ENCODE data around the gene ZNF805.
A peak's percentile ranks its signal among the peaks of the same experiment; 100 is the strongest.
"Not testable (repeated sequence)": the region's sequence is repeated elsewhere in the genome, so short reads cannot be mapped to it uniquely, and the experiment has no call there.

ZNF805 gene

DNA sequence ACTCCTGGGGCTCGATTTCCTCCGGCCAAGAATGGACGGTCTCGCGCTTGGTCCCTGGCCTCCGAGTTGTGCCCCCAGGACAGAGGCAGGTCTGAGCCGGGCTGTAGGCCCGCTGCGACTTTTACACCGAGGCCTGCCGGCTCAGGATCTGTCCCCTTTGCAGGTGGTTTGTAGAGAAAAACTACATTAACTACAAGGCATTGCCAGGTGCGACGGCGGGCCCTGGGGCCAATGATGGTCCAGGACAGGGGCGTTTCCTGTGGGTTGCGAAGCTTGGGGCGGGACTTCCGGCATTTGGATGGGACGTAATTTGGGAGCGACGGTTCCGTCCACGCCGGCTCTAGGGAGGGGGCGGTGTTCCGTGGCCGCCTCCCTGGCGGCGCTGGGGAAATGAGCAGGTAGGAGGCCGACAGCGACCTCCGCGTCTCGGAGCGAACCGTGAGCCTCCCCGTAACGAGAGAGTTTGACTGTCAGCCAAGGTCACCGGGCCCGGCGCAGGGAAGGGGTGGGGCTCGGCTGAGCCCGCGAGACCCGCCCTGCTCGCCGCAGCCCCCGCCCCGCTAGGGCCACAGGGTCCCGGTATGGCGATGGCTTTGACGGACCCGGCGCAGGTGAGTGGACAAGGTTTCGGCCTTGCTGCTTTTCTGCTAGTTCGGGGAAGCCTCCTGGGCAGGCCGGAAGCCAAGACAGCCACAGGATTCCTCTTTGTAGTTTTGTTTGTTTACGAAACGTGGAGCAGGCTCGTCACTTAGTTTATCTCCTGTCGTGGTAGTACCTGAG is at the start of gene ZNF805:
TSS of gene ZNF805 (plus strand) at position 322 of the 780 bp plus-strand sequence. CDS start at position 582, 260 bp downstream.
- peak; percentile 95 to 96 for DNase-seq

DNA sequence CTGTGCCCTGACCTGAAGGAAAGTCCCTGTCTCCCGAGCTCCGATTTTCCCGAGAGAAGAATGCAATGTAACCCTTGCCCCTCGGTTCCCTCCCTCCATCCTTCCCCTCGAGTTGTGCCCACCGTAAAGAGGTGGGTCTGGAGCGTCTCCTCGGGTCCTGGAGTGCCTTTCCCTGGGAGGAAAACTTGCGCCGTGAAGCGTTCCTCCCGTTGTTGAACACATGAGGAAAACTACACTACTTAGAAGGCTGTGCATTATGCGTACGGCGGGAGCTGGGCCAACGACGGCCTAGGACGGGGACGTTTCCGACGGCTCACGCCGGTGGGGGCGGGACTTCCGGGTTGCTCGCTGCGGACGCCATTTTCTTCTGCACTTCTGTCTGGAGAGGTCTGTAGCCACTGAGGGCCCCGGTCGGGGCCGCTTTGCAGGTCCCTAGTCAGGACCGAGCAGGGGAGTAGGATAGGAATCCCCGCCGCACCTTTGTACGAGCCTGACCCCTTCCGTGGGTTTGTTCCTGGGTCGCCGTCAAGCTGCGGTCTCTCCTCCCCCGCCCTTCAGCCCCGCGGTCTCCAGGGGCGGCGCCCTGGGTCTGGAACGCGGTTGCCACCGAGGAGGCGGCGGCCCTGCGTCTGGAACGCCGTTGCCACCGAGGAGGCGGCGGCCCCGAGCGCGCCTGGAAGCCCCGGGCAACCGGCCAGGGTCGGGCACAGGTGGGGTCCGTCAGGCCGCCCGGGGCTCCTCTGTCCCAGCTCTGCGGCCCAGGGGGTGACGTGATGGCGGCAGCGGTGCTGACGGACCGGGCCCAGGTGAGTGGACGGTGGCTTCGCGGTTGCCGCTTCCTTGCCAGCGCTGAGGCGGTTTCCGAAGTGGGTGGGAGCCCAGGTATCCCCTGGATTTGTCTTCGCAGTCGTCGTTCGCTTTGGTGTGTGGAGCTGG is 49.0 kb upstream of the ZNF805 start, which contains the start of gene ZNF264:
TSS of gene ZNF264 (plus strand) at position 360 of the 936 bp plus-strand sequence. CDS start at position 774, 414 bp downstream.
- peak; percentile 85 to 88 for DNase-seq

DNA sequence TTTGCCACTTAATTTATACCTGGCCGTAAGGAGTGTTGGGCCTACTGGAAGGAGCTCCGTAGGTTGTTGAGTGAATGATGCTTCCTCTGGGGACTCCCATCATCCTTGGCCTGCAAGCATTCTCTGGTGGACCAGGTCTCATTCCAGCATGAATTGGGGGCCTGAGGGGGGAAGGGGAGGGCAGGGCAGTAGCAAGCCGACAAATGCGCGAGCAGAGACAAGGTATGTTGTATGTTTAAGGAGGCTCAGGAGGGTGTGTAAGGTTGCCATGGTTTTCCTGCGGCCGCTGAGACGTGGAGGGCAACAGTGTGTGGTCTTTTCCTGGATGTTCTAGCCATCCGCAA is 48.4 kb upstream of the ZNF805 start:
- DNase-seq: no peak

- DNase-seq: no peak
Measured at GRCh38 chr19:57192993-57193392, 47.4 kb upstream of the ZNF805 start.

DNA sequence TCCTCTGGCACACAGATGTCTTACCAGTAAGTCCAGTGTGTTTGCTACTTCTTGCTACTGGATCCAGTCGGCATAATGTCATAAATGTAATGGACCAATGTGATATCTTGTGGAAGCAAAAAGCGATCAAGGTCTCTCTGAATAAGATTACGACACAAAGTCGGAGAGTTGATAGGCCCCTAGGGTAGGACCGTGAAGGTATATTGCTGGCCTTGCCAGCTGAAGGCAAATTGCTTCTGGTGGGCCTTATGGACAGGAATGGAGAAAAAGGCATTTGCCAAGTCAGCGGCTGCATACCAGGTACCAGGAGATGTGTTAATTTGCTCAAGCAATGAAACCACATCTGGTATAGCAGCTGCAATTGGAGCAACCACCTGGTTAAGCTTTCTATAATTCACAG is 42.6 kb upstream of the ZNF805 start:
- not testable (repeated sequence) for DNase-seq

DNA sequence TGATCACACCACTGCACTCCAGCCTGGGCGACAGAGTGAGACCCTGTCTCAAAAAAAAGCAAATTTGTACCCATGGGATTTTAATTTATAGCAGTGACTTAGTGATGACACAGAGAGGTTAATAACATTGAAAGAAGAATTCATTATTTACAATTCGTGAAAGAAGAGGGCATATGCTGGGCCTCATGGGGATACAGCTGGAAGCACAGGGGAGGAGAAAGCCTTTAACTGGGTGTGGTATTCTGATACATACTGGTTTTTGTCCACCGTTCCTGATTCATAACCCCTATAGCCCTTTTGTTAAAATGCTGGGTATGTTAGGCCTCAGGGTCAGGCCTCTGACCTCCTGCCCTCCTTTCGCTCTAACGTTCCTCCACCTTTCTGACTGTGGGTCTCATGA is 38.3 kb upstream of the ZNF805 start:
- DNase-seq: no peak

- no peak for DNase-seq
Measured at GRCh38 chr19:57210381-57210780, 30.1 kb upstream of the ZNF805 start.

DNA sequence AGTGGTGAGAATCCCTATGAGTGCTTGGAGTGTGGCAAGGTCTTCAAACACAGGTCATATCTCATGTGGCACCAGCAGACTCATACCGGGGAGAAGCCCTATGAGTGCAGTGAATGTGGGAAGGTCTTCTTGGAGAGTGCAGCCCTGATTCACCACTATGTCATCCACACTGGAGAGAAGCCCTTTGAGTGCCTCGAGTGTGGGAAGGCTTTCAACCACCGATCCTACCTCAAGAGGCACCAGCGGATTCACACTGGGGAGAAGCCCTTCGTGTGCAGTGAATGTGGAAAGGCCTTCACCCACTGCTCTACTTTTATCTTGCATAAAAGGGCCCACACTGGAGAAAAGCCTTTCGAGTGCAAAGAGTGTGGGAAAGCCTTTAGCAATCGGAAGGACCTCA is 28.3 kb upstream of the ZNF805 start:
- DNase-seq: no peak

DNA sequence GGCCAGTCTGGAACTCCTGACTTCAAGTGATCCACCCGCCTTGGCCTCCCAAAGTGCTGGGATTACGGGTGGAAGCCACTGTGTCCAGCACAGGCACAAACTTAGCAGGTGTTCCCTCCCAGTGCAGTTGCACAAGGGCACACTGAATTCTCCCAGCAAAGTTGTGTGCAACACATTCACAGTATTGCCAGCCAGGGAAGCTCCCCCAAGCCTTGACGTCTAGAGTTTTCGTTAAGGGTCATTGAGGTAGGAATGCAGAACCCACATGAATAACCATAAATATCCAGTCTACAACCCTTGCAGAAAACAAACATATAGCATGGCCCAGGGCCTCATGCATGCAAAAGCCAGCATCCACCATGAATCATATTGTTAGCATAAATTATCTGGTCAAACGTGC is 12.9 kb upstream of the ZNF805 start:
- DNase-seq: no peak

DNA sequence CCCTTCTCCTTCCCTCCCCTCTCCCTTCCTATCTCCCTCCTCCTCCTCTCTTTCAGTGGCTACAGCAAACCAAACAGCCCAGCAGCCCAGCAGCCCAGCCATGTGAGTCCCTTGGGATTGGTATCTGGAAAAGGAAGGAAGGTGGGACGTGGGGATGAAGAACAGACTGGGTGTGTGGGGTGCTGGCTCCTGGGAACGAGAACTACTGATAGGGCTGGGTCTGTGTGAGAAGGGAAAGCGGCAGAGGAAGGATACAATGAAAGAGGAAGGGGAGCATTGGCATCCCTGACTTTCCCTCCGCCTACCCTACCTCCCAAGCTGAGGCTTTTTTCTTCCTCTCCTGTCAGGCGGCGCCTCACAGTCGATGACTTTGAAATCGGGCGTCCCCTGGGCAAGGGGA is 8.7 kb upstream of the ZNF805 start:
- DNase-seq: no peak

GRCh38 chr19:57233207-57233606 is 7.2 kb upstream of the ZNF805 start:
- DNase-seq: no peak

GRCh38 chr19:57239982-57240310 is 486 bp upstream of the ZNF805 start:
- no peak for DNase-seq

DNA sequence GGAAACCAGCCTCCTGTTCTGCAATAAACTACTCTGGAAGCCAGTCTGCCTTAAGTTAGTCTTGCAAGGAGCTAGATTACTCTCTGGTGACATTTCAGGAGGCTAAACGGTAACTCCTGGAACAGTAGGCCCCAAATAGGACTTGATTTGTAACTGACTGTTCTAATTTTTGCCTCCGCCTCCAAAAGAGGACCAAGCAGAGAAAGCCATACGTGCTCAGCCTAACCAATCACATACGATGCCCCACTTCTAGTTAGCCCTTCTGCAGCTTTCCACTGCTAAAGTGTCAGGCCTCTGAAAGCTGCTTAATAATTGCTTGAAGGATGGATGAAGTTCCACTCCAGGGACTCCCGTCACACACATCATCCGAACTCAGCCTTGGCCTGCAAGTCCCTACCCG is 744 bp downstream of the ZNF805 start:
- DNase-seq: no peak

GRCh38 chr19:57242821-57243220 is 2.4 kb downstream of the ZNF805 start:
- no peak for DNase-seq

- no peak for DNase-seq
Measured at GRCh38 chr19:57244513-57244912, 4.1 kb downstream of the ZNF805 start.

GRCh38 chr19:57245066-57245465 is 4.6 kb downstream of the ZNF805 start:
- no peak for DNase-seq

- no peak for DNase-seq
Measured at GRCh38 chr19:57245959-57246358, 5.5 kb downstream of the ZNF805 start.

- no peak for DNase-seq
Measured at GRCh38 chr19:57248646-57249045, 8.2 kb downstream of the ZNF805 start.

- DNase-seq: no peak
Measured at GRCh38 chr19:57249329-57249728, 8.9 kb downstream of the ZNF805 start.

GRCh38 chr19:57253767-57254166 is 13.3 kb downstream of the ZNF805 start:
- not testable (repeated sequence) for DNase-seq

GRCh38 chr19:57262044-57262443 is 21.6 kb downstream of the ZNF805 start:
- no peak for DNase-seq

DNA sequence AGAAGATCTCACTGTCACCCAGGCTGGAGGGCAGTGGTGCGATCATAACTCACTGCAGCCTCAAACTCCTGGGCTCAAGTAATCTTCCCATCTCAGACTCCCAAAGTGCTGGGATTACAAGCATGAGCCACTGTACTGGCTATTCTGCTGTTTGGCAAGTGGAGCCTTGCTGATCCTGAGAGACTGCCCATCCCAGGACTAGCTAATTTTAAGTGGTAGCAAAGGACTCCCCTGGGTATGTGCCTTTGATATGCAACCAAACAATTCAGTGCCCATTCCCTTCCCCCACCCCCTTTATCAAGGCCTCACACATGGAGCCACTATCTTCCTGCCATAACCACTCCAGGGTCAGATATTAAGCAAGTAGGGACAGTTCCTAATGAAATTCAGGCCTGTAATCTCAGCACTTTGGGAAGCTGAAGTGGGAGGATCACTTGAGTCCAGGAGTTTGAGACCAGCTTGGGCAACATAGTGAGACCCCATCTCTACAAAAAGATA is 22.9 kb downstream of the ZNF805 start:
- no peak for DNase-seq

DNA sequence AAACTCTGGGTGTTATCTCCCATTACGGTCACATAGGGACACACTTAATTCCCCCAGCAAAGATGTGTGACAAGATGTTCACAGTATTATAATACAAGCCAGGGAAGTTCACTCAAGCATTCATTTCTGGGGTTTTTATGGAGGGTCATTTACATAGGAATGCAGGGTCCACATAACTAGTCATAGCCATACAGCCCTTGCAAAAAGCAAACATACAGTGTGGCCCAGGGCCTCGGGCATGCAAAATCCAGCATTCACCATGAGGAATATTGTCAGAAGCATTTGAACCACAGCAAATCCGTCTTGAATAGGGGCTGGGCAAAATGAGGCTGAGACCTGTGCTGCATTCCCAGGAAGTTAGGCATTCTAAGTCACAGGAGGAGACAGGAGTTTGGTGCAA is 26.9 kb downstream of the ZNF805 start:
- no peak for DNase-seq

Data from activated CD4-positive, alpha-beta T cell treated with anti-CD3 and anti-CD28 coated beads for 4 hours (primary cell).